WERI-Rb-1 (cell line): ENCODE measurements around the gene LCLAT1.
"Not testable (repeated sequence)": the region's sequence is repeated elsewhere in the genome, so short reads cannot be mapped to it uniquely, and the experiment has no call there.

ENCODE experiments used
- DNase-seq: peaks from one replicate; pipeline ENCODE4 v3.0.0-alpha.2; 2020
- H3K27ac ChIP-seq: fragments of 250-450 bp; sonication (Bioruptor Pico); 2 replicates; pipeline ENCODE4 v1.5.1; 2020; ENCODE audit warnings: mild to moderate bottlenecking, moderate library complexity
- H3K27me3 ChIP-seq: fragments of 250-450 bp; sonication (Bioruptor Pico); 2 replicates; pipeline ENCODE4 v1.5.1; 2021; ENCODE audit warnings: mild to moderate bottlenecking, low read depth, moderate library complexity; ENCODE audit not compliant: insufficient read depth, severe bottlenecking
- H3K36me3 ChIP-seq: fragments of 250-450 bp; sonication (Bioruptor Pico); 2 replicates; pipeline ENCODE4 v1.5.1; 2020; ENCODE audit warnings: mild to moderate bottlenecking, moderate library complexity
- H3K4me3 ChIP-seq: 2 replicates; pipeline ENCODE4 v1.5.1; 2011; ENCODE audit warnings: low read depth, mild to moderate bottlenecking, control low read depth, low read length
- H3K9me3 ChIP-seq: fragments of 250-450 bp; sonication (Bioruptor Pico); 2 replicates; pipeline ENCODE4 v1.5.1; 2021; ENCODE audit warnings: mild to moderate bottlenecking, moderate library complexity; ENCODE audit not compliant: severe bottlenecking
- CTCF ChIP-seq: IDR thresholded peaks from 2 replicates; pipeline ENCODE4 v1.5.1; 2011; ENCODE audit warnings: low read depth, mild to moderate bottlenecking, control low read depth, inconsistent platforms, low read length

Gene LCLAT1

GRCh38 chr2:30612371-30612770 is 165.3 kb downstream of the LCLAT1 start:
- no peak for TF ChIP-seq CTCF

GRCh38 chr2:30613001-30613400 is 166.0 kb downstream of the LCLAT1 start:
- H3K27me3 ChIP-seq, result no peaks in the 10 kb centered on the region
- peak overlapping the region; percentile 11; the same call in 1 of the 2 replicates for H3K27ac ChIP-seq
- no peak for TF ChIP-seq CTCF
- no peaks in the 10 kb centered on the region; the same call in 1 of the 2 replicates for H3K36me3 ChIP-seq
- no peak overlapping the region for H3K4me3 ChIP-seq
- no peaks in the 10 kb centered on the region for H3K9me3 ChIP-seq
- no peak for DNase-seq

More at GRCh38 chr2:30612371-30612770, 165.3 kb downstream of the LCLAT1 start:
- Histone ChIP-seq H3K27me3 (no peaks in the 10 kb centered on the region), H3K9me3 (no peaks in the 10 kb centered on the region), H3K27ac (peak overlapping the region; percentile 31), H3K36me3 (no peaks in the 10 kb centered on the region; the same call in 1 of the 2 replicates), H3K4me3 (no peak overlapping the region)
- DNase-seq, result no peak

- H3K27ac ChIP-seq, result peak overlapping the region; percentile 44
- H3K36me3 ChIP-seq, H3K9me3 ChIP-seq, DNase-seq, H3K27me3 ChIP-seq, H3K4me3 ChIP-seq: not testable (repeated sequence)
Measured at GRCh38 chr2:30614227-30614626, 167.2 kb downstream of the LCLAT1 start.

- Histone ChIP-seq H3K27ac (no peak overlapping the region), H3K36me3 (no peaks in the 10 kb centered on the region; the same call in 1 of the 2 replicates), H3K27me3 (no peaks in the 10 kb centered on the region), H3K4me3 (no peak overlapping the region), H3K9me3 (no peaks in the 10 kb centered on the region)
- DNase-seq, result no peak
- no peak for TF ChIP-seq CTCF
Measured at GRCh38 chr2:30615926-30616325, 168.9 kb downstream of the LCLAT1 start.

GRCh38 chr2:30620102-30620501 is 173.1 kb downstream of the LCLAT1 start:
- Histone ChIP-seq H3K9me3 (peaks cover 6% of the 10 kb centered on the region), H3K36me3 (peaks cover 3% of the 10 kb centered on the region; the same call in 1 of the 2 replicates), H3K27ac (no peak overlapping the region), H3K27me3 (no peaks in the 10 kb centered on the region), H3K4me3 (no peak overlapping the region)
- DNase-seq, result no peak
- no peak for TF ChIP-seq CTCF

- peaks cover 3% of the 10 kb centered on the region; the same call in 1 of the 2 replicates for H3K36me3 ChIP-seq
- peak; percentile 73 for DNase-seq
- H3K27ac ChIP-seq, result no peak overlapping the region
- peaks cover 6% of the 10 kb centered on the region for H3K9me3 ChIP-seq
- no peak for TF ChIP-seq CTCF
- H3K4me3 ChIP-seq, result no peak overlapping the region
- no peaks in the 10 kb centered on the region for H3K27me3 ChIP-seq
Measured at GRCh38 chr2:30621836-30622235, 174.8 kb downstream of the LCLAT1 start.
